ENCODE data around the gene LIN9. TPM values are rescaled to one million over a fixed set of nuclear protein-coding genes. Genes with fewer than 3 reads are reported as not detected.

Gene LIN9
- total and polyA plus RNA-seq, 2 of the 8 experiments (the other 6 are each of a cell fraction or from before 2014, with no cell fraction given) = 5.6 to 12.6 TPM

DNA sequence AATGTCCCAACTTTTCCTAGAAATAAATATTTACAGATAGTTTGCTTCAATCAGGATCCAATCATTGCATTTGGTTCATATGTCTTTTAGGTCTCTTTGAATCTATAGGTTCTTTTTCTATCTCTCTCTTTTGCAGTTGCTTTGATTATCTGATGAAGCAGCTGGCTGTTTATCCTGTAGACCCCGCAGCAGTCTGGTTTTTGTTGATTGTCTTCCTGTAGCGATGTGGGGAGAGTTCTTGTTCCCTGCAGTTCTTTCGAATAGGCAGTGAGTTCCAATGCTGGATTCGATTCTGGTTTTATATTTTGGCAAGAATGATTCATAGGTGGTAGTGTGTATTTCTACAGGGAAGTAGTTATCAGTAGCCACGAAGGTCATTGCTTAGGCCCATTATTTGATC lies 92.9 kb downstream of the LIN9 start:
- TF ChIP-seq, protein P1, sequence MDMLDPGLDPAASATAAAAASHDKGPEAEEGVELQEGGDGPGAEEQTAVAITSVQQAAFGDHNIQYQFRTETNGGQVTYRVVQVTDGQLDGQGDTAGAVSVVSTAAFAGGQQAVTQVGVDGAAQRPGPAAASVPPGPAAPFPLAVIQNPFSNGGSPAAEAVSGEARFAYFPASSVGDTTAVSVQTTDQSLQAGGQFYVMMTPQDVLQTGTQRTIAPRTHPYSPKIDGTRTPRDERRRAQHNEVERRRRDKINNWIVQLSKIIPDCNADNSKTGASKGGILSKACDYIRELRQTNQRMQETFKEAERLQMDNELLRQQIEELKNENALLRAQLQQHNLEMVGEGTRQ (IDR thresholded peaks at IDR 0.05; ENCODE audit: low read length) = no peak
- no peak for TF ChIP-seq NRF1 (IDR thresholded peaks at IDR 0.05; ENCODE audit: low read depth, low read length)
- TF ChIP-seq CREB1 (IDR thresholded peaks at IDR 0.05) = no peak
- no peak for TF ChIP-seq GTF2F1 (IDR thresholded peaks at IDR 0.05; ENCODE audit: borderline replicate concordance, low read depth, low read length)
- TF ChIP-seq ZNF274 (IDR thresholded peaks at IDR 0.05; ENCODE audit: borderline replicate concordance, extremely low read depth, low read length) = no peak
- TF ChIP-seq SP4 (IDR thresholded peaks at IDR 0.05; ENCODE audit: low read length) = no peak
- TF ChIP-seq NANOG (IDR thresholded peaks at IDR 0.05; ENCODE audit: insufficient read depth, low read depth, low read length, poor library complexity, severe bottlenecking) = no peak
- TF ChIP-seq CTBP2 (IDR thresholded peaks at IDR 0.05; ENCODE audit: borderline replicate concordance, insufficient read depth, insufficient read length, low read length) = no peak
- no peak for TF ChIP-seq TBP (IDR thresholded peaks at IDR 0.05; ENCODE audit: low read depth, low read length)
- TF ChIP-seq RNF2 (IDR thresholded peaks at IDR 0.05; ENCODE audit: borderline replicate concordance, low read depth, low read length, missing control alignments, poor library complexity, severe bottlenecking) = no peak
- no peak overlapping the region for H3K4me2 ChIP-seq (ENCODE audit: insufficient read depth in 1 of 2, low read depth in 2 of 2, low read length in 2 of 2)
- ChIA-PET CTCF (ENCODE audit: partially characterized antibody) (interaction anchor here (0.7 to 4.8 kb wide), 2 partner anchors 19 to 90 kb away, joined by 3 to 14 read pairs; no protein-coding TSS in a partner anchor), POLR2A (ENCODE audit: partially characterized antibody) (interaction anchor here (1.0 kb wide), 1 partner anchor 154 kb away, joined by 3 read pairs; the partner anchor contains the start of gene H3-3A)
- no peak overlapping the region for H3K18ac ChIP-seq (ENCODE audit: extremely low read depth, low read length)
- H4K8ac ChIP-seq (ENCODE audit: extremely low read depth, insufficient read depth, low read length) = no peak overlapping the region
- H3K79me2 ChIP-seq (ENCODE audit: control insufficient read depth in 1 of 2, insufficient read depth in 2 of 2, low read length in 2 of 2) = no peaks in the 10 kb centered on the region
- no peak for FAIRE-seq
- H2BK15ac ChIP-seq (ENCODE audit: low read length) = no peak overlapping the region
- WGBS, 2 experiments (ENCODE audit: extremely low coverage in 1 of 2, insufficient coverage in 1 of 2, insufficient read length in 1 of 2, insufficient replicate concordance in 2 of 2, low coverage in 1 of 2, low lambda C conversion rate in 2 of 2, missing lambda C conversion rate in 1 of 2) = 78% methylated on average over 5 of the region's 5 CpGs; no CpG with 5 or more reads in 1 of the 2 experiments
- no peak overlapping the region for H3K4me3 ChIP-seq (ENCODE audit: extremely low read depth in 1 of 4, insufficient read depth in 2 of 4, low read depth in 3 of 4, low read length in 4 of 4)
- H2BK120ac ChIP-seq (replicated peaks; ENCODE audit: low read depth, low read length) = no peak overlapping the region
- H3K56ac ChIP-seq (replicated peaks; ENCODE audit: insufficient read length, low read depth, low read length) = no peak overlapping the region
- no peak overlapping the region for H3K27ac ChIP-seq (ENCODE audit: low read depth, low read length)
- no peak overlapping the region for H2BK20ac ChIP-seq (ENCODE audit: low read length)
- no peak for DNase-seq (ENCODE audit: low read depth in 1 of 2, low spot score in 2 of 2)
- H2AFZ ChIP-seq (ENCODE audit: low read length) = no peak overlapping the region
- peaks cover 0 to 15% (median 6%) of the 10 kb centered on the region in 4 experiments; a peak in 6 of 7 replicates for H3K4me1 ChIP-seq (replicated peaks in 1 of 4; ENCODE audit: control insufficient read depth in 3 of 4, insufficient read depth in 4 of 4, low read length in 3 of 4)
- H4K5ac ChIP-seq (ENCODE audit: insufficient read length, low read depth, low read length) = no peak overlapping the region
- no peaks in the 10 kb centered on the region for H4K20me1 ChIP-seq (replicated peaks in 1 of 2; ENCODE audit: control insufficient read depth in 1 of 2, insufficient read depth in 2 of 2, low read length in 2 of 2)
- H3K9me3 ChIP-seq (ENCODE audit: insufficient read depth in 2 of 2, low read depth in 1 of 2, low read length in 1 of 2) = no peaks in the 10 kb centered on the region
- no peaks in the 10 kb centered on the region; a peak in 1 of 7 replicates for H3K27me3 ChIP-seq (replicated peaks in 1 of 4; ENCODE audit: control insufficient read depth in 3 of 4, extremely low read depth in 1 of 4, insufficient read depth in 3 of 4, low read length in 3 of 4)
- no peak overlapping the region for H2BK5ac ChIP-seq (ENCODE audit: low read depth, low read length)
- H3K79me1 ChIP-seq (ENCODE audit: low read depth, low read length) = no peaks in the 10 kb centered on the region
- no peak overlapping the region for H4K91ac ChIP-seq (replicated peaks; ENCODE audit: insufficient read length, low read length)
- H3K23ac ChIP-seq (ENCODE audit: insufficient read length) = no peak overlapping the region
- H2AK5ac ChIP-seq (ENCODE audit: low read depth, low read length) = no peak overlapping the region
- H3K4ac ChIP-seq (replicated peaks; ENCODE audit: insufficient read length, low read depth, low read length) = no peak overlapping the region
- H3K9ac ChIP-seq (replicated peaks in 1 of 4; ENCODE audit: extremely low read depth in 1 of 4, low read depth in 3 of 4, low read length in 3 of 4) = no peak overlapping the region
- no peaks in the 10 kb centered on the region for H3K23me2 ChIP-seq (ENCODE audit: low read depth, low read length)
- no peaks in the 10 kb centered on the region for H3K36me3 ChIP-seq (ENCODE audit: control insufficient read depth in 2 of 4, insufficient read depth in 4 of 4, low read length in 3 of 4)
- no peak overlapping the region for H2BK12ac ChIP-seq (ENCODE audit: low read depth, low read length)
- H3K14ac ChIP-seq (ENCODE audit: insufficient read length) = no peak overlapping the region

All from H1 (cell line).